HG03175 (cell line): ENCODE results near the gene SUPT20HL1.
"Not testable (repeated sequence)": the region's sequence is repeated elsewhere in the genome, so short reads cannot be mapped to it uniquely, and the experiment has no call there.

Experiments
- ATAC-seq: cut with Tn5 transposase; IDR thresholded peaks from one replicate; pipeline ENCODE4 v1.9.1; 2021; ENCODE audit warnings: mild to moderate bottlenecking, moderate library complexity; ENCODE audit not compliant: unreplicated experiment

The SUPT20HL1 gene

DNA sequence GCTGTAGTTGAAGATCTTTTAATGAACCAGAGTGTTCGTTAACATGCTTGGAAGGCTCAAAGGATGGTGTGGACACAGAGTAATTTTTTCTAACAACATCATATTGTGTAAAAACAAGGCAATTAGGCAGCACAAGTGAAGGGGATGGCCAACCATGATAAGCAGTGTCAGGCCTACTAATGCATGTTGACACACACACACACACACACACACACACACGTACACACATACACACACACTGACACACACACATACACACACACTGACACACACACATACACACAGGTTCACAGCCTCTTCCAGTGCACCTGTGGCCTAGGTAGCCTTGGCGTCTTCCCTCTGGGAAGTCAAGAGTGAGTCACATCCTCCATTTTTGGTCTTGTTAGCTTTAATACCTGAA is at the start of gene SUPT20HL1:
TSS of gene SUPT20HL1 (plus strand) at position 368 of the 400 bp plus-strand sequence. CDS start 2,122 bp downstream, outside the sequence.
- no peak for ATAC-seq

DNA sequence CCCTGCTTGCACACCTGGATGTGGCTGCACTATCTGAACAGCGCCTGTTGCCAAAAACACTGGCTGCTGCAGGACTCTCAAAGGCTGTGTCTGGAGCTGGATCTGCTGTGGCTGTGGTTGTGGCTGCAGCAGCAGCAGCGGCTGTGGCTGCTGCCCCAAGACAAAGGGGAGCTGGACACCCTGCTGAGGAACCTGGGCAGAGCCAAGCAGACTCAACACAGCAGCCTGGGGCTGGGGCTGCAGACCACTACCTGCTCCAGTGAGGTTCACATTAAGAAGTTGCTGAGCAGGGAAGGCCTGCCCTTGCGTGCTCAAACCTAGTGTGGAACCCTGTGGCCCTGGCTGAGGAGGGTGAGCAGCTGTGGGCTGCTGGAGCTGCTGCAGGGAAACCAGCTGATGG is 49.5 kb upstream of the SUPT20HL1 start:
- ATAC-seq = not testable (repeated sequence)

DNA sequence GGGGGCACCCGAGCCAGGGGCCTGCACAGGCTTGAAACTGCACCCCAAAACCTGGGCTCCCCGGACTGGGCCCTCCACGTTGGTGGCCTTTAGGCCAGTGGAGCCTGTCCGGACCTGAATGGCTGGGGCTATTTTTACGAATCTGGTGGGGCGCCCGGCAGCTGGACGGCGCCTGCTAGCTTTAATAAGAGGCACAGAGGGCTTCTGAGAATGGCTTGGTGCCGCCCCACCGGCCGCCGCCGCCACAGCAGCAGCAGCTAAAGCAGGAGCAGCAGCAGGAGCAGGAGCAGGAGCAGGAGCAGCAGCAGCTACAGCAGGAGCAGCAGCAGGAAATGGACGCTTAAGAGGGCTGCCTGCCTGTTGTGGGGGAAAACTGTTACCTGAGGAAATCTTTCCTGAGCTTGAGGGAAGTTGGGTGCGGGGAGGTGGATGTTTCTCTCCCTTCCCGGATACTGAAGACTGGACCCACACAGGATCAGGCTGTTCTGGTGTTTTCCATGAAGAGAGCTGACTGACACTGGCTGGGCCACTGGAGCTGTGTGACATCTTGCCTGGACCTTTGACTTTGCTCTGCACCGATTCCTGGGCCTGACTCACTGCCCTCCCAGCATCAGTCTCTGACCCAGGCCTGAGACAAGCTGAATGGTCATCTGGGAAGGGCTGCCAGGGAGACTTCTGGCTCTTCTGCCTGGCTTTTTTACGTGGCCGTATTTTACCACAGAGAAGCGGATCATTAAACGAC is 48.8 kb upstream of the SUPT20HL1 start:
- not testable (repeated sequence) for ATAC-seq

DNA sequence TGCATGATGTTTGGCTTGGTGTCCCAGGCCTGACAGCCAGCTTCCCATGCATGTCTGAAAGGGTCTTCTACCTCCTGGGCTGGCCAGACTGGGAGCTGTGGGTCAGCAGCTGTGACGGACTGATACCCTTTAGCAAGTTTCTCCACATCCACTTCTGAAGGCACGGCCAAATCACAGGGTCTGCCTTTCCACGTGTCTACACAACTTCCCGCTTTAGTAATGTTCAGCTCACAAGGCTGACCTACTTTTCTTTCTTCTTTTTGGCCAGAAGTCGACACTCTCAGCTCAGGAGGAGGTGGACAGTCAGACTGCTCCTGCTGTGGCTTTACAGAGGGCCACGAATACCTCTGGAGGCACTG is 48.2 kb upstream of the SUPT20HL1 start:
- ATAC-seq = not testable (repeated sequence)

DNA sequence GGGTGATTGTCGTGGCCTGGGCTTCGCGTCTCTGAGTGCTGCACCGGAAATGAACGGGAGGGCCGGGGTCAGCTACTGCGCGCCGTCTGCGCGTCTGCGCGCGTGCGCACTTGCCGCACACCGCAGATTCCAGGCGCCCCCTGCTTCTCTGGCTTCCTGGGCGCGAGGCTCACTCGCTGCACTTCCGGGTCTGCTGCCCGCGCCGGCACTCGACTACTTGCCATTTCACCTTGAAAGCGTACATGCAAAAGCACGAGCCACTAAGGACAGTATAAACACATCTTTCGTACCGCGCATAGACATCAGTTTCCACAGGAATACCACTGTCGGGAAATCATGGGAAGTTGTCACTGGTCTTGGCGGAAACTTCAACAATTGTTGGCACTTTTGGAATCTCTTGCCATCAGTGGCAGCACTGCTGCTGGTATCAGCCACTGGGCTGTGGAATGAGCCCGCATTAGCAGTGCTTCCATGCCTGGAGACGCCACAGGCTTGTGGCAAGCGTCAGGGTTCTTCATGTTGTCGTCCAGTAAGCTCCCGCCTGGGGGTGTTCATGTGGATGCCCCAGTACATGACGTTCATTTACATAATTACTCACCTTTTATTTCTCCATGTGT is 46.3 kb upstream of the SUPT20HL1 start, which contains the start of gene SUPT20HL2:
TSS of gene SUPT20HL2 (minus strand) at position 51 of the 617 bp plus-strand sequence. CDS start 754 bp downstream, outside the sequence.
- no peak for ATAC-seq

DNA sequence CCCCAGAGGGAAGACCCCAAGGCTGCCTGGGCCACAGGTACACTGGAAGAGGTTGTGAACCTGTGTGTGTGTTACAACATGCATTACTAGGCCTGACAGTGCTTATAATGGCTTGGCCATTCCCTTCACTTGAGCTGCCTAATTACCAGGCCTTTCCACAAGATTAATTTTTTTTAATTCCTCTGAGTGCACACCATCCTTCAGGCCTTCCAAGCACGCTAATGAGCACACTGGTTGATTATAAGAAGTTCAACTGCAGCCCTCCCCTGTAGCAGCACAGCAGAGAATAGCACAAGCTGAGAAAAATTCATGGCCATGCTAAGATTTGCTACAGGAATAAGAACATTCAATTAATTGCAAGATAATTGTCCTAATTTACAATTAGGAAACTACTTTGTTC is 44.3 kb upstream of the SUPT20HL1 start:
- ATAC-seq = no peak

DNA sequence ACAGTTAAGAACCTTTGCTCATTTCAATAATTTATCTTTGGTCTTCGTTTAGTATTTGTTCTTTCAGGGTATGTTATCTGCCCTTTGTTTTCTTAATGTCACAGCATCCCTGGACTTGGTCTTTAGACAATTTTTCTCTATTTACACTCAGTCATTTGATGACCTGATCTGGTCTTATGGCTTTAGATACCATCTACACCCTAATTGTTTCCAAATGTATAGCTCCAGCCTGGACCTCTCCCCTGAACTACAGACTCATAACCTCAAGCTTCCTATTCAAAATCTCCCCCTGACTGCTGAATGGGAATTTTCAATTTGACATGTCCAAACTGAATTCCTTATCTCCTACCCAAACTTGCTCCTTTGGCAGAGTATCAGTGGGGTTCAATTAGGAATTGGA is 42.9 kb upstream of the SUPT20HL1 start:
- ATAC-seq = no peak

DNA sequence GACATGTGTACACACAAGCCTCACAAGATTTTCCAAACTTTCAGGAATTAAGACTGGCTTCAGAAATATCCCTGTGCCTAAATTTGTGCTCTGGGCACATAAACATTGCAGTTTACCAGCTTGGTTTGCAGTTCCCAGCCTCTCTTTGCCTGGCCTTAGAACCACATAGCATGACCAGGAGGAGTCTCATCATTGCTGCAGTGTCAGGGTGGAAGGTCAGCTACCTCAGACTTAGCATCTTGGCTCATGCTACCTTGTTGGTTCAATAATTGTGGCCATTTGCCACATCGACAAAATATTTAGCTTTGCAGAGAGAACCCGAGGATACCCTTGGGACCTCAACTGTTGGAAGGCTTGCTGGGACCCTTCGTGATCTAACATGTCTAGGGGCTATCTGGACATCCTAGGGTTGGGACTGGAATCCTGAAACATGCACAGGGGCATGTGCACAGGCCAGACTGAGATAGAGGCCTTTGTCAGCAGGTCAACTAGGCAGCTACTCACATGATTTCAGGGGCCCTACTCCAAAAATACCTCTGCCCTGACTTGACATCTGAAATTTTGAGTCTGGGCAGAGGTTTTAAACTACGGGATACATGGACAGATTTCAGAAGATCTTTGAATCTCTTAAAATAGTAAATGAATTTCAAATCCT is 38.6 kb upstream of the SUPT20HL1 start:
- no peak for ATAC-seq

DNA sequence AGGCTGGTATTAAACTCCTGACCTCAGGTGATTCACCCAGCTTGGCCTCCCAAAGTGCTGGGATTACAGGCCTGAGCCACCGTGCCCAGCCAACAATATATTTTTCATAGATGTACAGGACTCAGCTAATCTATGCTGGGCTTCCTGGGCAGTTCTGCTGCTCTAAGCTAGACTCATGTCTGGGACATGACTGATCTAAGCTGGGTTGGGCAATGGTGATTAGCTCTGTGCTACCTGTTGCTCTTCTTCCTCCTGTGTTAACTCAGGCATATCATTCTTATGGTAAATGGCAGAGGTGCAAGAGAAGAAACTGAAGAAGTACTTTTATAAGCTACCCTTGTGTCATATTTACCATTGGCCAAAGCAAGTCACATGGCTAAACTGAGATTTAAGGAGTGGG is 35.2 kb upstream of the SUPT20HL1 start:
- no peak for ATAC-seq

DNA sequence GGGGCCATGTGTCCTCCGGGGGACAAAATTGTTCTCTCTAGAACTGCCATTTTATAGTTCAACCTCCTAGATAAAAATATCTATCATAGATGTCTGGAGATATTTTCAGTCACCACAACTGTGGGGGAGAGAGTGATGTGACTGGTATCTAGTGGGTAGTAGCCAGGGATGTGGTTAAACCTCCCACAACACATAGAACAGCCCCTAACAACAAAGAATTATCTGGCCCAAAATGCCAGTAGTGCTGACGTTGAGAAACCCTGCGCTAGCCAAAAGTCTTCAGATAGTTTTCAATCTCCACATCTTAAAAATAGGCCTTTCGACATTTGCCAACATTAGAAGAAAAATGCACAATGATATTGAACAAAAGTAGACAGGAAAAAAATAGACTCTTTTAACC is 27.6 kb upstream of the SUPT20HL1 start:
- no peak for ATAC-seq

DNA sequence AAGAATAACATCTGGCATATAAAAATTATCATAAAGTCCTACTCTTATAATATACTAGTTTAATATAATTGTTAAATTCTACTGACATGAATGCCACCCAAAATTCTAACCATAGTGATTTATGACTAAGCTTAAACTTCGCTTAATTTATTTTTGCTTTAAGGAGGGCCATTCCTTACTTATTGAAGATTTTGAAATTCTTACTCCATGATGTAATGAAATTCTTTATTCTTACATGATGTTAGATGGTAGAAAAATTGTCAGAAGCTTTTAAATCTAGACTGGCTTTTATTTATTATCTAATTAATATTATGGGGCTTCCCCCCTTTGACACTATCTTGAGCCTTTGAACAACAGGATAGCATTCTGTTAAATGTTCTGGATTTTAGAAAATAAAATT is 27.1 kb upstream of the SUPT20HL1 start:
- no peak for ATAC-seq

DNA sequence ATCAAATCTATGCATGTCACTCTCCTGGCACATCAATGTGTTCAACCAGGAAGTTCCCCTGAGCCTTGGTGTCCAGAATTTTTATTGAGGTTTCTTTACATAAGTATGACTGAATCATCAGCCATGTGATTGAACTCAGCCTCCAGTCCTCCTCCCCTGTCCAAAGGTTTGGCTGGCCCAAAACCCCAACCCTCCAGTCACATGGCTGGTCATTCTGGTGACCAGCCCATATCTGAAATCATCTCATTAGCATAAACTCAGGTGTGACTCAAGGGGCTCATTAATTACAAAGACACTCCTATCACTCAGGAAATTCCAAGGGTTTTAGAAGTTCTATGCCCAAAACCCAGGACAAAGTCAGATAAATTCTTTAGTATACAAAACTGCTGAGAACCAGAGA is 26.0 kb upstream of the SUPT20HL1 start:
- no peak for ATAC-seq

DNA sequence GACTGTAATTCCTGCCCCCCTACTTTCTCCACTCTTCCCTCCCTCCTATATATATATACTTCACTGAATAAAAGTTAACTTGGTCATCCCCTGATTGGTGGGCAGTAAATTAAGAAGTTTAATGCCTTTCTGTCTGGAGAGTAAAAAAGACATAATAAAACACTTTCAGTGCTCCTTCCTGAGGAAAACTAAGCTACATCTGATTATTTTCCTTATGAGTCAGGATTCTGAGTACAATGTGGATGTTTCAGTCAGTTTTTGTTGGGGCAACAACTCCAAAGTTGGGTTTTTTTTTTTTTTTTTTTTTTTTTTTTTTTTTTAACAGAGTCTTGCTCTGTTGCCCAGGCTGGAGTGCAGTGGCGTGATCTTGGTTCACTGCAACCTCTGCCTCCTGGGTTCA is 24.6 kb upstream of the SUPT20HL1 start:
- ATAC-seq = no peak

DNA sequence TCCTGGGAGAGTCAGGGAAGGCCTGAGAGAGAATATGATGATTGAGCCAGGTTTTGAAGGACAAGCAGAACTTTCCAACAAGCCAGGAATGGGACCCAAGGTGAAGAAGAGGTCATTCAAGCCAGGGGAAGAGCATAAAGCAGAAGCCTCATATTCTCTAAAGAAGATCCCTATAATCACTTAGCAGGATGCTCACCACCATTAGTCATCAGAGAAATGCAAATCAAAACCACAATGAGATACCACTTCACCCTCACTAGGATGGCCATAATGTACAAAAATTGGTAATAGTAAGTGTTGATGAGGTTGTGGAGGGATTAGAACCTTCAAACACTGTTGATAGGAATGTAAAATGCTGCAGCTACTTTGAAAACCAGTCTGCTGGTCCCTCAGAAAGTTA is 20.5 kb upstream of the SUPT20HL1 start:
- no peak for ATAC-seq

DNA sequence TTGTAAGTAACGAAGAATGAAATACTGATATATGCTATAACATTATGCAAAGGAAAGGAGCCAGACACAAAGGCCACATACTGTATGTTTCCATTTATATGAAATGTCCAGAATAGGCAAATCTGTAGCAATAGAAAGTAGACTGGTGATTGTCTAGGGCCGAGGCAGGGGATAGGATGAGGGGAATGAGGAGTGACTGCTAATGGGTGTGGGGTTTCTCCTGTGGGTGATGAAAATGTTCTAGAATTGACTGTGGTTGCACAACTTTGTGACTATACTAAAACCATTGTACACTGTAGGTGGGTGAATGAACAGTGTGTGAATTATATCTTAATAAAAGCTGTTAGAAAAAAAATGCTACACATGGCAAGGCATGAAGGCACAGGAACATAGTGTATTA is 19.9 kb upstream of the SUPT20HL1 start:
- no peak for ATAC-seq

DNA sequence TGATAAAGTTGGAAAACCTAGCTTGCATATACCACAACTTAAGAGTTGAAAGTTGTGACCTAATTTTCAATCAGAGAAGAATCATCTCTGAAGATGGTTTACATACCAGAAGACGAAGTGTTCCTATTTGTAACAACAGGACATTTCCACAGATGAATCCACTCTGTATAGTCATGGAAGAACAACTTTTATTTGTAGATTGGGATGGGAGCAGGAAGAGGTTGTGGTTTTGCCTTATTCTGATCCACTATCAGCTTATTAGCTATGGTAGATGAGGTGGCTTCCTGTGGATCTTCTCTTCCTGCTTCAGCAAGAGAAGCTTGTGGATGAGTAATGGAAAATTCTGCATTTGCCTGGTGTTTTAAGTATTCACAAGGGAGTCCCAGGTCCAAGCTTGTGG is 18.6 kb upstream of the SUPT20HL1 start:
- no peak for ATAC-seq

DNA sequence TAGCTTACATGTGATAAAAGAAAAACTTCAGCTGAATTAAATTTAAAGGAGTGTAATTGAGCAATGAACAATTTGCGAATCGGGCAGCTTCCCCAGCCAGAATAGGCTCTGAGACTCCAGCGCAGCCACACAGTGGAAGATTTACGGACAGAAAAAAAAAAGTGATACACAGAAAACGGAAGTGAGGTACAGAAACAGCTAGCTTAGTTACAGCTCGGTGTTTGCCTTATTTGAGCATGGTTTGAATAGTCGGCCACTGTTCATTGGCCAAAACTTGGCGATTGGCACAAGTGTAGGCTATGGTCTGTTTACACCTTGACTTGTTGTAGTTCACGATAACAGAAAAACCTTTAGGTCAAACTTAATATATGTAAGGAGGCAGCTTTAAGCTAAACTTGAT is 16.7 kb upstream of the SUPT20HL1 start:
- peak; percentile 97 for ATAC-seq

DNA sequence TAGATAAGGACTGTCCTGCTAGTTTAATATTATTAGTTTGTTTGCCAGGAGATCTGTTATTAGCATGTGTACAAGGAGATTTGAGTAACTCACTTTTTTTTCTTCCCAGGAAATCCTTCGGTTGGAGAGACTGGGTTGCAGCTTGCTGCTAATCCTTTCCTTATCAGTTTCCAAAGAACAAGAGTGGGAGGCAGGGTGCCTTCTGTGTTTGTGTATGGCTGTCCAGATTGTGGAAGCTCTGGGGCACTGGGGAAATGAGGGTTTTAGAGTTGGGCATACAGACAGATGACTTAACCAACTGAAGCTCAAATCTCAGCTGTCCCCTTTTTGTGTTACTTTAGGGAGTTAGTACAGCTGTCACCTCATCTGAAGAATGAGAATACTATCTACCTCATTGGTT is 12.6 kb upstream of the SUPT20HL1 start:
- ATAC-seq = no peak

DNA sequence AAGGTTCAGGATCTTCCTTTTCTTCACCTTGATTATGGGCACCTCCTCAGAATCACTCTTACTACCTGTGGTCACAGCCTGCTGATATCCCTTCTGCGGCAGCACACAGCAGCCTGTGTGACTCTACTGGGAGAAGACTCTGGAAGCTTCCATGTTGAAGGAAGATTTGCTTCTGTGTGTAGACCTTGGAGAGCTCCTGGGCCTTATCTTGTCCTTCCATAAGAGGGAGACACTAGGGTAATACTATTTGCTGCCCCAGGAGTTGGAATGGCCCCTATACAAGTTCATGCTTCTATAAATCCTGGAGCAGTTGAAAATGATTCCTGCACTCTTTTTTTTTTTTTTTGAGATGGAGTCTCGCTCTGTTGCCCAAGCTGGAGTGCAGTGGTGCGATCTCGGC is 10.2 kb upstream of the SUPT20HL1 start:
- no peak for ATAC-seq

DNA sequence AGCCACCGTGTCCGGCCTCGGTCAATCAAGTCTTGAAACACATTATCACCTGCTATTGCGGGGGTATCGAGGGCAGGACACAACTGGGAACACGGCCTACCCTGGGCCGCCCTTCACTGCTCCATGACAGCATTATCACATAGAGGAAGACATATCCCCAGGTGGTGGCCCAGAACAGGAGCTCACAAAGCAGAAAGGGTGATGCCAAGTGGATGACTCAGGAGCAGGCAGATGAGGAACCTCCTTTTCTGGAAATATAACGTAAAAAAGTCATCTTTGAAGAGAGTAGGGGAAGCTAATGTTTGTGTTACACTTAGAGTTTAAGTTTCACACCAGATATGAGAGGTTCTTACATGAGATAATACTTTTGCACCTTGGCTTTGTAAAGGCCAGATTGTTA is 5.3 kb upstream of the SUPT20HL1 start:
- ATAC-seq = no peak

DNA sequence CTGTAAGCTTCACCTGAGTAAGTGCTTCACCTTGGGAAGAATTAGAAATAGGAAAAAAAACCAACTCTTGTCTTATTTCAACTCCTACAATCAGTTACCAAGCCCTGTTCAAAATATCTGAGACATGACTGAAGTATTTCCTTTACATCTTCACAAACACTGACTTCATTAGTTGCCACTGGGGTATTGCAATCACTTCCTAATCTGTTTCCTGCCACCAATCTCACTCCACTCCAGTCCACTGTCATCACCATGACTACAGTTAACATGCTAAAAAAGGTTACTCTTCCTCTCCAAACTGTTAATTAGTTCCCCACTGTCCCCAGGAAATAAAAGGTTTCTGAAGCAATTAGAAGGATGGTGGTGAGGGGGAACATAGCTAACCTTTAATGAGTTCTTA is 3.3 kb upstream of the SUPT20HL1 start:
- ATAC-seq = no peak

DNA sequence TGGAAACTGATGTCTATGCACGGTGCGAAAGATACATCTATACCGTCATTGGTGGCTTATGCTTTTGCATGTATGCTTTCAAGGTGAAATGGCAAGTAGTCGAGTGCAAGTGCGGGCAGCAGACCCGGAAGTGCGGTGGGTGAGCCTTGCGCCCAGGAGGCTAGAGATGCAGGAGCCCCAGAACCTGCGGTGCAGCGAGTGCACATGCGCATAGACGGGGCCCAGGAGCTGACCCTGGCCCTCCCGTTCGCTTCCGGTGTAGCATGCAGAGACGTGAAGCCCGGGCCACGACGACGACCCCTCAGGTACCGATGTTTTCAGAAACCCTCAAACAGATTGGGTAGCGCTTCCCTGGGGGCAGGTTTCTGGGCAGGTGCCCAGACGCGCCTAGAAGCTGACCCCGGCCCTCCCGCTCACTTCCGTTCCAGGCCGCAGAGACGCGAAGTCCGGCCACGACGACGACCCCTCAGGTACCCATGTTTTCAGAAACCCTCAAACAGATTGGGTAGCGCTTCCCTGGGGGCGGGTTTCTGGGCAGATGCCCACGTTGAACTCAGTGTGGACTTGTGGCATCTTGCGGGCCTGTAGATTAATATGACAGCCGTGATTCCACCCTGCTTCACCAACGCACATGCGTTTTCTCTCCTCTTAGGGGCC is 1.8 kb downstream of the SUPT20HL1 start:
- not testable (repeated sequence) for ATAC-seq
